Measurements from ENCODE around the gene SKIC2. TPM values are rescaled to one million over a fixed set of nuclear protein-coding genes. Genes with fewer than 3 reads are reported as not detected.

SKIC2 gene
- total RNA-seq, 4 donors from 2014 or later, result 81.3 to 130 (median 107) TPM

GRCh38 chr6:31935823-31936222, 23.2 kb upstream of the SKIC2 start:
- TF ChIP-seq POLR2A (IDR thresholded peaks at IDR 0.05) (no peak), CTCF (IDR thresholded peaks at IDR 0.05) (no peak)
- Histone ChIP-seq H3K9me3 (no peaks in the 10 kb centered on the region), H3K4me3 (no peak overlapping the region), H3K36me3 (no peaks in the 10 kb centered on the region), H3K4me1 (no peaks in the 10 kb centered on the region), H3K27ac (no peak overlapping the region), H3K27me3 (no peaks in the 10 kb centered on the region)
- no peak for DNase-seq

GRCh38 chr6:31940256-31940664, 18.7 kb upstream of the SKIC2 start:
- no peaks in the 10 kb centered on the region for H3K9me3 ChIP-seq
- no peaks in the 10 kb centered on the region for H3K27me3 ChIP-seq
- TF ChIP-seq CTCF (IDR thresholded peaks at IDR 0.05) (no peak), POLR2A (IDR thresholded peaks at IDR 0.05) (no peak)
- DNase-seq, result peak in 1 of 3 donors; percentile 9
- no peaks in the 10 kb centered on the region for H3K36me3 ChIP-seq
- peaks cover 0 to 8% (median 1%) of the 10 kb centered on the region in 4 donors for H3K4me1 ChIP-seq
- H3K27ac ChIP-seq, result no peak overlapping the region
- no peak overlapping the region for H3K4me3 ChIP-seq

DNA sequence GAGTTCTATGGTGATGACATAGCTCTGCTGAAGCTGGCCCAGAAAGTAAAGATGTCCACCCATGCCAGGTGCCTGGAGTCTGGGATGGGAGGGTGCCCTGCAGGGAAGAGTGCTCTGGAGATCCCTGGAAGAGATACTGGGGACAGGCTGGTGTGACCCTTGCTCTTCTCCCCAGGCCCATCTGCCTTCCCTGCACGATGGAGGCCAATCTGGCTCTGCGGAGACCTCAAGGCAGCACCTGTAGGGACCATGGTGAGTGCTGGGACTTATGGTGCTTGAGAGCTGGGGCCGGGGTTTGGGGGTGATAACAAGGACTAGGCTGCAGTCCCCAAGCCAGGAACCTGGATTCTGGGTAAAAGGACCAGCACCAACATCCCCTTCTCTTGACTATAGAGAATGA, 15.2 kb upstream of the SKIC2 start:
- Histone ChIP-seq H3K36me3 (no peaks in the 10 kb centered on the region), H3K27me3 (no peaks in the 10 kb centered on the region), H3K4me3 (no peak overlapping the region), H3K9me3 (no peaks in the 10 kb centered on the region), H3K27ac (no peak overlapping the region), H3K4me1 (peaks cover 0 to 20% (median 2%) of the 10 kb centered on the region in 4 donors)
- DNase-seq, result no peak
- TF ChIP-seq POLR2A (IDR thresholded peaks at IDR 0.05) (no peak), CTCF (IDR thresholded peaks at IDR 0.05) (no peak)

DNA sequence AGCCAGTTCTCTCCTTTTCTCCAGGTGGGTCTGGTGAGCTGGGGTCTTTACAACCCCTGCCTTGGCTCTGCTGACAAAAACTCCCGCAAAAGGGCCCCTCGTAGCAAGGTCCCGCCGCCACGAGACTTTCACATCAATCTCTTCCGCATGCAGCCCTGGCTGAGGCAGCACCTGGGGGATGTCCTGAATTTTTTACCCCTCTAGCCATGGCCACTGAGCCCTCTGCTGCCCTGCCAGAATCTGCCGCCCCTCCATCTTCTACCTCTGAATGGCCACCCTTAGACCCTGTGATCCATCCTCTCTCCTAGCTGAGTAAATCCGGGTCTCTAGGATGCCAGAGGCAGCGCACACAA, 13.8 kb upstream of the SKIC2 start:
- no peak for DNase-seq
- Histone ChIP-seq H3K27ac (peak overlapping the region; percentile 64 to 92 (median 84)), H3K4me3 (peak overlapping the region in 3 of 4 donors; percentile 10 to 42 (median 39)), H3K36me3 (no peaks in the 10 kb centered on the region), H3K9me3 (no peaks in the 10 kb centered on the region), H3K27me3 (no peaks in the 10 kb centered on the region), H3K4me1 (peaks cover 0 to 20% (median 2%) of the 10 kb centered on the region in 4 donors)
- TF ChIP-seq CTCF (IDR thresholded peaks at IDR 0.05) (no peak), POLR2A (IDR thresholded peaks at IDR 0.05) (no peak)

DNA sequence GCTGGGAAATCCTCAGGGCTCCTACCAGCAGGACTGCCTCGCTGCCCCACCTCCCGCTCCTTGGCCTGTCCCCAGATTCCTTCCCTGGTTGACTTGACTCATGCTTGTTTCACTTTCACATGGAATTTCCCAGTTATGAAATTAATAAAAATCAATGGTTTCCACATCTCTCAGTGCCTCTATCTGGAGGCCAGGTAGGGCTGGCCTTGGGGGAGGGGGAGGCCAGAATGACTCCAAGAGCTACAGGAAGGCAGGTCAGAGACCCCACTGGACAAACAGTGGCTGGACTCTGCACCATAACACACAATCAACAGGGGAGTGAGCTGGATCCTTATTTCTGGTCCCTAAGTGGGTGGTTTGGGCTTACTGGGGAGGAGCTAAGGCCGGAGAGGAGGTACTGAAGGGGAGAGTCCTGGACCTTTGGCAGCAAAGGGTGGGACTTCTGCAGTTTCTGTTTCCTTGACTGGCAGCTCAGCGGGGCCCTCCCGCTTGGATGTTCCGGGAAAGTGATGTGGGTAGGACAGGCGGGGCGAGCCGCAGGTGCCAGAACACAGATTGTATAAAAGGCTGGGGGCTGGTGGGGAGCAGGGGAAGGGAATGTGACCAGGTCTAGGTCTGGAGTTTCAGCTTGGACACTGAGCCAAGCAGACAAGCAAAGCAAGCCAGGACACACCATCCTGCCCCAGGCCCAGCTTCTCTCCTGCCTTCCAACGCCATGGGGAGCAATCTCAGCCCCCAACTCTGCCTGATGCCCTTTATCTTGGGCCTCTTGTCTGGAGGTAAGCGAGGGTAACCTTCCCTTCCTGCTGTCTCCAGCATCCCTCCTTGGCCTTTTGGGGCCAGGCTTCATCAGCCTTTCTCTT, 13.2 kb upstream of the SKIC2 start, which contains the start of gene CFB:
Gene CFB (plus strand): TSS at position 589 of the 863 bp plus-strand sequence. CDS start 127 bp downstream, at position 716.
- TF ChIP-seq POLR2A (IDR thresholded peaks at IDR 0.05) (peak; percentile 10 to 60), CTCF (IDR thresholded peaks at IDR 0.05) (no peak)
- H3K27me3 ChIP-seq, result no peaks in the 10 kb centered on the region
- no peaks in the 10 kb centered on the region for H3K36me3 ChIP-seq
- no peaks in the 10 kb centered on the region for H3K9me3 ChIP-seq
- DNase-seq, result peak; percentile 36 to 90 (median 84)
- H3K4me1 ChIP-seq, result peaks cover 0 to 20% (median 2%) of the 10 kb centered on the region in 4 donors
- peak within 1 kb of the TSS in 3 of 4 donors; percentile 10 to 42 (median 39) for H3K4me3 ChIP-seq
- H3K27ac ChIP-seq, result peak within 1 kb of the TSS; percentile 64 to 92 (median 84)

Data from Peyer's patch (tissue), 4 donors.